ENCODE measurements around the gene ZNF101.
A peak's percentile ranks its signal among the peaks of the same experiment; 100 is the strongest.
"Not testable (repeated sequence)": the region's sequence is repeated elsewhere in the genome, so short reads cannot be mapped to it uniquely, and the experiment has no call there.

ZNF101 gene

DNA sequence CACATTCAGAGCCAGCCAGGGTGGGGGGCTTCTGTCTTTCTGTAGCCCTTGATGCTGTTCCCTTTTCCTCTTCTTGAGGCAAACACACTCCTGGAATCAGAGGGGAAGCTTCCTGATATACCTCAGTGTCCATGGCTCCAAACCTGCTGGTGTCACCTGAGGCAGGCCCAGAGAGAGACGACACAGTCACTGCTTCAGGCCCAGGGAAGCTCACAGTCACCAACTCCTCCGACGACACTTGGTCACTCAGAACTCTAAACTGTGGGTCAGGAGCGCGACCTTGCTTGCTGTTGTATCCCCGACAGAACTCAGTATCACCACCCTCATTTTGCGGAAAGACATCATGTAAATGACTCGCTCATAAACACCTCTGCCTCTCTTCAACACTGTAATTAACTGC is 6.3 kb upstream of the ZNF101 start:
- no peak for DNase-seq

DNA sequence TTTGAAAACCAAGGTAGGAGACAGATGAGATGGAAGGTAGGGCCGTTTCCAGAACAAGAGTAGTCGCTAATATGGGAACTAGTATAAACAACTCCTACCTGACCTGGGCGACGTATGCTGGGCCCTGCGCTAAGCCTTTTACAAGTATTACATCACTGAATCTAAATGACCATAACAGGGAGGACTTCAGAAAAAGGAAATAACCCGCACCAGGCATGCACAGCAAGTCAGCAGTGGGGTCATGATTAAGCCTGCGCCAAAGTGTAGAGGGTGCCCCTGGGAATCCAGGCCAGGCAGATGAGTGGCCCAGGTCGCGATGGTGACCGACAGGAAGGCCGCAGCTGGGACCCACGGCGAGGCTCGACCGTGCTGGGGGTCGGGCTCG is 5.8 kb upstream of the ZNF101 start:
- no peak for DNase-seq

DNA sequence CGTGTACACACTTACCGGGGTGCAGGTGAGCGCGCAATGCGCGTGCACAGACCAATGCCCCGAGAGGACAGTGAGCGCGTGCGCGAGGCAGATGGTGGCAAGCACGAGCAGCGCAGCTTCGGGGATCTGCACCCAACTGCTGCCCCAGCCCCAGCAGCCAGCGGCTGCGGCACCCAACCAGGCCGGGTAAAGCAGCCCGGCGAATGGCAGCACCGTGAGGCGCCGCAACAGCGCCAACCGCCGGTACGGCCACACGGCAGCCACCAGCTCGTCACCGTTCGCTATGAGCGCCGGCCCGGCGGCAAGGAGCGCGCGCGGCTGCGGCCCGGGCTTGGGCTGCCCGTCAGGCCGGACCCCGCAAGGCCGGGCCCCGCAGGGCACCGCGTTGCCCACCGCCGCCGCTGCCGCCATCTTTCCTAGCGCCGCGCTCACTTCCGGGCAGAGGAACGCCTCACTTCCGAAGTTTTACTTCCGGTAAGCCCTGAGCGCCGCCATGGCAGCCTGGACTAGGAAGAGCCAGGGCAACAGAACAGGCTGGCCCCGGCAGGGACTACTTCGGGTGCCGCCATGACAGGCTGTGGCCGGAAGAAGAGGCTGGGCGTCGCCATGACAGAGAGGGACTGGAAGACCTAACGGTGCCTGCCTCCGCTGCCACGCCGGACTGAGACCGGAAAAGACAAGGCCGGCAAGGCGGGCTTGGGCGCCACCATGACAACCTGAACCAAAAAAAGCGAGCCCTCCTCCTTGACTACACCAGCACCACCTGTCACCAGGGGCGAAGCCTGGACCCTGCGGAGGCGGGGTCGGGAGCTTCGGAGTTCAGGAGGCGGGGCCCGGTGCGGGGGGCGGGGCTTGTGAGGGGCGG is 5.2 kb upstream of the ZNF101 start, which contains the start of gene ATP13A1:
TSS of gene ATP13A1 (minus strand) at position 421 of the 865 bp plus-strand sequence. CDS start at position 411, 10 bp downstream.
- DNase-seq = peak; percentile 98

DNA sequence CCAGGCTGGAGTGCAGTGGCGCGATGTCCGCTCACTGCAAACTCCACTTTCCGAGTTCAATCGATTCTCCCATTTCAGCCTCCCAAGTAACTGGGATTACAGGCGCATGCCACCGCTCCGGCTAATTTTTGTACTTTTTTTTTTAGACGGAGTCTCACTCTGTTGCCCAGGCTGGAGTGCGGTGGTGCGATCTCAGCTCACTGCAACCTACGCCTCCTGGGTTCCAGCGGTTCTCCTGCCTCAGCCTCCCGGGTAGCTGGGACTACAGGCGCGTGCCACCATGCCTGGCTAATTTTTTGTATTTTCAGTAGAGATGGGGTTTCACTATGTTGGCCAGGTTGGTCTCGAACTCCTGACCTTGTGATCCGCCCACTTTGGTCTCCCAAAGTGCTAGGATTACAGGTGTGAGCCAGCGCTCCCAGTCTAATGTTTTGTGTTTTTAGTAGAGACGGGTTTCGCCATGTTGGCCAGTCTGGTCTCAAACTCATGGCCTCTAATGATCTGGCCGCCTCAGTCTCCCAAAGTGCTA is 3.2 kb upstream of the ZNF101 start:
- DNase-seq = not testable (repeated sequence)

DNA sequence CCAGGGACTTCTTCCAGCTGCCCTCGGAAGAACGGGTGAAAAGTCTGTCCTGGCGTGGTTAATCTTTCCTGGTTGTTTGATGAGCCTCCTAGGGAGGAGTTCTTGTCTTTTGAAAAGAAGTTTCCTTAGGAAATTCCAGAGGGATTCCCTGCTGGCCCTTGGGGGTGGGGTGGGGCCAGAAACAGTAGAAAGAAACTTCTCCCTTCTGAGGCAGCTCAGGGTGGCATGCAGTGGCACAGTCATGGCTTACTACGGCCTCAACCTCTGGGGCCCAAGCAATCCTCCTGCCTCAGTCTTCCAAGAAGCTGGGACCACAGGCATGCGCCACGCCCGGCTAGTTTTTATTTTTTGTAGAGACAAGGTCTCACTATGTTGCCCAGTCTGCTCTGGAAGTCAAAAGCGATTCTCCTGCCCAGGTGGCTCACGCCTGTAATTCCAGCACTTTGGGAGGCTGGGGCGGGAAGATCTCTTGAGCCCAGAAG is 1.5 kb downstream of the ZNF101 start:
- no peak for DNase-seq

DNA sequence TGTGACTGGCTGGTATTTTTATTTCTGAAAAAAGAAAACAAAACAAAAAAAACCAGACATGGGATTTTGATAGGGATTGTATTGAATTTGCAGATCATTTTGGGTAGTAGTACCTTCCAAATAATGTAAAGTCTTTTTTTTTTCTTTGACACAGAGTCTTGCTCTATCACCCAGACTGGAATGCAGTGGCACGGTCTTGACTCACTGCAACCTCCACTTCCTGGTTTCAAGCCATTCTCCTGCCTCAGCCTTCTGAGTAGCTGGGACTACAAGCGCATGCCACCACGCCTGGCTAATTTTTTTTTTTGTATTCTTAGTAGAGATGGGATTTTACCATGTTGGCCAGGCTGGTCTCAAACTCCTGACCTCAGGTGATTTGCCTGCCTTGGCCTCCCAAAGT is 4.2 kb downstream of the ZNF101 start:
- DNase-seq = no peak

DNA sequence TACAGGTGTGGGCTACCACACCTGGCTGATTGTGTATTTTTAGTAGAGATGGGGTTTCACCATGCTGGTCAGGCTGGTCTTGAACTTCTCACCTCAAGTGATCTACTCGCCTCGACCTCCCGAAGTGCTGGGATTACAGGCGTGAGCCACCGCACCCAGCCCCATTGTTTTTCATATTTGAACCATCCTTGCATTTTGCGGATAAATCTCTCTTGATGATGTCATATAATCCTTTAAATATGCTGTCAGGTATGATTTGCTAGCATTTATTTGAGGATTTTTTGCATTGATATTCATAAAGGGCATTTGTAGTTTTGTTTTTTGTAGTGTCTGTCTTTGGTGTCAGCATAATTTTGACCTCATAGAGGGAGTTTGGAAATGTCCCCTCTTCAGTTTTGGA is 5.7 kb downstream of the ZNF101 start:
- no peak for DNase-seq

DNA sequence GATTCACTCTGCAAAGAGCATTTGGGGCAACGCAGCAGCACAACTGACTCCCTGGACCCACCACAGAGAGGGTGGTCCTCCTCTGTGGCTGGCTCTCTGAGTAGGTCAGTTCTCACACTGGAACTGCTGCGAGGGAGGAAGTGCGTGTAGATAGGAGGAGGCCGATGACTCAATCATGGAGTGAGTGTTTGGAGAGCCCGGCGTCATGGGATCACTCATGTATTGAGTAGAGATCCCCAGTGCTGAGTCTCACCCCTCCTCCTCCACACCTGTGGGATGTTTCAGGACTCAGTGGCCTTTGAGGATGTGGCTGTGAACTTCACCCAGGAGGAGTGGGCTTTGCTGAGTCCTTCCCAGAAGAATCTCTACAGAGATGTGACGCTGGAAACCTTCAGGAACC is 8.9 kb downstream of the ZNF101 start:
- DNase-seq = no peak

DNA sequence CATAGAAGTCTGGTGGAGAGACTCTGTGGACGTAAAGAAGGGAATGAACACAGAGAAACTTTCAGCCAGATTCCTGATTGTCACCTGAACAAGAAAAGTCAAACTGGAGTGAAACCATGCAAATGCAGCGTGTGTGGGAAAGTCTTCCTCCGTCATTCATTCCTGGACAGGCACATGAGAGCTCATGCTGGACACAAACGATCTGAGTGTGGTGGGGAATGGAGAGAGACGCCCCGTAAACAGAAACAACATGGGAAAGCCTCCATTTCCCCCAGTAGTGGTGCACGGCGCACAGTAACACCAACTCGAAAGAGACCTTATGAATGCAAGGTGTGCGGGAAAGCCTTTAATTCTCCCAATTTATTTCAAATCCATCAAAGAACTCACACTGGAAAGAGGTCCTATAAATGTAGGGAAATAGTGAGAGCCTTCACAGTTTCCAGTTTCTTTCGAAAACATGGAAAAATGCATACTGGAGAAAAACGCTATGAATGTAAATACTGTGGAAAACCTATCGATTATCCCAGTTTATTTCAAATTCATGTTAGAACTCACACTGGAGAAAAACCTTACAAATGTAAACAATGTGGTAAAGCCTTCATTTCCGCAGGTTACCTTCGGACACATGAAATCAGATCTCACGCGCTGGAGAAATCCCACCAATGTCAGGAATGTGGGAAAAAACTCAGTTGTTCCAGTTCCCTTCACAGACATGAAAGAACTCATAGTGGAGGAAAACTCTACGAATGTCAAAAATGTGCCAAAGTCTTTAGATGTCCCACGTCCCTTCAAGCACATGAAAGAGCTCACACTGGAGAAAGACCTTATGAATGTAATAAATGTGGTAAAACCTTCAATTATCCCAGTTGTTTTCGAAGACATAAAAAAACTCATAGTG is 10.8 kb downstream of the ZNF101 start:
- no peak for DNase-seq

DNA sequence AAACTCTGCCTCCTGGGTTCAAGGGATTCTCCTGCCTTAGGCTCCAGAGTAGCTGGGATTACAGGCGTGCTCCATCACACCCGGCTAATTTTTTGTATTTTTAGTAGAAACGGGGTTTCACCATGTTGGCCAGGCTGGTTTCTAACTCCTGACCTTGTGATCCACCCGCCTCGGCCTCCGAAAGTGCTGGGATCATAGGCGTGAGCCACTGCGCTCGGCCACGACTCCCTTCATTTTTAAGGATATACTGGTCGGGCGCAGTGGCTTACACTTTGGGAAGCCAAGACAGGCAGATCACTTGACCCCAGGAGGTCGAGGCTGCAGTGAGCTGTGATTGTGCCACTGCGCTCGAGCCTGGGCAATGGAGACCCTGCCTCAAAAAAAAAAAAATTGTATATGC is 17.5 kb downstream of the ZNF101 start:
- not testable (repeated sequence) for DNase-seq

DNA sequence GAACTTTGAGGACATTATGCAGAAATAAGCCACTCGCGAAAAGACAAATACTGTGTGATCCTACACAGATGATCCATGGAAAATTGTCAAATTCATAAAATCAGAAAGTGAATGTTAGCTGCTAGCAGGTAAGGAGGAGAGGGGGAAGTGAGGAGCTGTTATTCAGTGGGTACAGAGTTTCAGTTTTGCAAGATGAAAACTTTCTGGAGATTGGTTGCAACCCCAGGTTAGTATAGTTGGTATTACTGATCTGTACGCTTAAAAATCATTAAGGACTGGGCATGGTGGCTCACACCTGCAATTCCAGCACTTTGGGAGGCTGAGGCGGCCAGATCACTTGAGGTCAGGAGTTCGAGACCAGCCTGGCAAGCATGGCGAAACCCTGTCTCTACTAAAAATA is 17.9 kb downstream of the ZNF101 start:
- DNase-seq = no peak

DNA sequence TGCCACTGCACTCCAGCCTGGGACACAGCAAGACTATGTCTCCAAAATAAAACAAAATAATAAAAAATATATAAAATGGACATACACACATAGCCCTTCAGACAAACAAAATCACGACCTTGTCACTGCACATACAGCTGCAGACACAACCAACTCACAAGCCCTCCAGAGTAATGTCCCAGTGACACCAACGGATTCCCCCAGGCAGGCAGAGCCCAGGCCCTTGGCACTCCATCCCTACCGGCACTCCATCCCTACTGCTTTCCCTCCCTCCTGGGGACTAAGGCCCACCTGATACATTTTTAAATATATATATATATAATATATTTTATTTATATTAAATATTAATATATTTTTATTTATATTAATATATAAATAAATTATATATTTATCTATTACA is 18.5 kb downstream of the ZNF101 start:
- DNase-seq = no peak

DNA sequence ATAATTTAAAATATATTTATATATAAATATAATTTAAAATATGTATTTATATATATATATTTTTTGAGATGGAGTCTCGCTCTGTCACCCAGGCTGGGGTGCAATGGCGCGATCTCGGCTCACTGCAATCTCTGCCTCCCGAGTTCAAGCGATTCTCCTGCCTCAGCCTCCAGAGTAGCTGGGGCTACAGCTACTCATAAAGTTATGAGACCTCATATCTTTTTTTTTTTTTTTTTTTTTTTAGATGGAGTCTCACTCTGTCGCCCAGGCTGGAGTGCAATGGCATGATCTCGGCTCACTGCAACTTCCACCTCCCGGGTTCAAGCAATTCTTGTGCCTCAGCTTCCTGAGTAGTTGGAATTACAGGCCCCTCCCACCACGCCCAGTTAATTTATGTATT is 20.4 kb downstream of the ZNF101 start:
- DNase-seq = not testable (repeated sequence)

DNA sequence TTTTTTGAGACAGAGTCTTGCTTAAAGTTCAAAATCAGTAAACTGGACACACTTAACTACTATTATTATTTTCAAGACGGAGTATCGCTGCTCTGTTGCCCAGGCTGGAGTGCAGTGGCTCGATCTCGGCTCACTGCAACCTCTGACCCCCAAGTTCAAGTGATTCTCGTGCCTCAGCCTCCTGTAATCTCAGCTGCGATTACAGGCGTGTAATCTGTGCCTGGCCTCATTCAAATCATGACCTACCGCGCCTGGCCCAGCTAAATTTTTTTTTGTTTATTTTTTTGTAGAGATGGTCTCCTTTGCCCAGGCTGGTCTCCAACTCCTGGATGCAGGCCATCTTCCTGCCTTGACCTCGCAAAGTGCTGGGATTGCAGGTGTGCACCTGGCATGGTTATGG is 23.0 kb downstream of the ZNF101 start:
- no peak for DNase-seq

DNA sequence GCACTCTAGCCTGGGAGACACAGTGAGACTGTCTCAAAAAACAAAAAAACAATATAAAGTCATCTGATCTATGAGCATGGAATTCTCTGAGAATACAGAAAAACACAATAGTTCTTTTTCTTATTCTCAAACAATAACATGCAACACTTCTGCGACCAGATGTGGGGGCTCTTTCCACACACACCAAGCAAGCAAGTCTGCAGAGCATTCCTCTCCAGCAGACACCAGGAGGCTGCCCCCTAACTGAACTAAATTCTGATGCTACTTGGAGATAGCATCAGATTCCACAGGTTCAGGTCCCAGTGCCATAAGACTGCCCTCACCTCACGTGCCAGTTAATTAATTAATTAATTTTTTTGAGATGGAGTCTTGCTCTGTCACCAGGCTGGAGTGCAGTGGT is 27.7 kb downstream of the ZNF101 start:
- DNase-seq = no peak

DNA sequence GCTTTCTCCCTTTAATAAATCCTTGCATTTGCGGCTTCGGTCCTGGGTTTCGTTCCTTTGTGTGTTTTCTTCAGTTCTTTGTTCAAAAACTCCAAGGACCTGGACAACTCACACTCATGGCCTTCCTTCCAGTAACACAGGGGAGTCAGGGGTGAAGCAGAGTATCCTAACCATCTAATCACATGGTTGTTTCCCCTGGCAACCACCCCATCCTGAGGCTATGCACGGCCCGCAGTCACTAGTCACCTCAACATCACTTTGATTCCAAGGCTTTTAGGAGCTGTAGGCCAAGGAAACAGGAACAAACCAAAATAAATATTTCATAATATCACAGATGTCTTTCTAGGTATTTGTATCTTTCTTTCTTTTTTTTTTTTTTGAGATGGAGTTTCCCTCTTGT is 28.9 kb downstream of the ZNF101 start:
- DNase-seq = no peak

DNA sequence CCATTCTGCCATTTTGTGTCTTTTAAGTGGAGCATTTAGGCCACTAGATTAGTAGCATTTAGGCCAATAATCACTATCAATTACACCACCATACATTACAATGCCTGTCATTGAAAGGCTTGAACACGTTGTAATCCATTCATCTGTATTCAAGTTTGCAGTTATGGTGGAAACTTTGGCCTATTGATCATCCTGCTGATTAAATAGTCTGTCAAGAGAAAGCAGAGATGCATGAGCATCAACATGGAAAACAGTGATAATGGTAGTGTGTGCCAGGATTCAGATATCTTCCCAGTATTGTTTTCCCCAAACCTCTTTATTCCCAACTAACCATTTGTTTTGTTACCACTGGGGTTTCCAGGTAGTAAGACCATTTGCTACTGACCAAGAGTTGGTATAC is 31.9 kb downstream of the ZNF101 start:
- DNase-seq = not testable (repeated sequence)

DNA sequence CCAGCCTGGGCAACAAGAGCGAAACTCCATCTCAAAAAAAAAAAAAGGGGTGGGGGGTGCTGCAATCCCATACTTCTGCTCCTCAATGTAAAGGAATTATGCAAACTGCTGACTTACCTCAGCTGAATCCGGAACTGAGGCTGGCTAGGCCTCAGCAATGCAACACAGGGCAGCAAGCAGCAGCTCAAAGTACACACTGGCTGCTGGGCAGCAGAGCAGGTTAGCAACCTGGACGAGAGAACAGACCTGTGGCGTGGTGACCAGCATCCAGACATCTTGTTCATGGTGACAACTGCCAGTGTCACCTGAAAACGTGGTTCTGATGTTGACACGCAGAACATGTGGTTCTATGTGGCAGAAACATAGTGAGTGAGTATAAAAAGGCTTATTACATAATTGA is 36.2 kb downstream of the ZNF101 start:
- DNase-seq = no peak

DNA sequence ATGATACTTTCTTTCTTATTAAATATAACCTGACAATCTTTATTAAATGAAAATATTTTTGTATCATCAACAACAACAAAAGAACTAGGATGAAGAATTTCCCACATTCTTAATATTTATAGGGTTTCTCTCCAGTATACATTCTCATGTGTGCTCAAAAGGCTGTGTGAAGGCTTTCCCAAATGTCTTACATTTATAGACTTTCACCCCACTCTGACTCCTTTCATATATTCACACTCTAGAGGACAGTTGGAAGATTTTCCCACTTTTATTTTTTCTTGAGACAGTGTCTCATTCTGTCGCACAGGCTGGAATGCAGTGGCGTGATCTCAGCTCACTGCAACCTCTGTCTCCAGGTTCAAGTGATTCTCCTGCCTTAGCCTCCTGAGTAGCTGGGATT is 41.9 kb downstream of the ZNF101 start:
- DNase-seq = no peak

DNA sequence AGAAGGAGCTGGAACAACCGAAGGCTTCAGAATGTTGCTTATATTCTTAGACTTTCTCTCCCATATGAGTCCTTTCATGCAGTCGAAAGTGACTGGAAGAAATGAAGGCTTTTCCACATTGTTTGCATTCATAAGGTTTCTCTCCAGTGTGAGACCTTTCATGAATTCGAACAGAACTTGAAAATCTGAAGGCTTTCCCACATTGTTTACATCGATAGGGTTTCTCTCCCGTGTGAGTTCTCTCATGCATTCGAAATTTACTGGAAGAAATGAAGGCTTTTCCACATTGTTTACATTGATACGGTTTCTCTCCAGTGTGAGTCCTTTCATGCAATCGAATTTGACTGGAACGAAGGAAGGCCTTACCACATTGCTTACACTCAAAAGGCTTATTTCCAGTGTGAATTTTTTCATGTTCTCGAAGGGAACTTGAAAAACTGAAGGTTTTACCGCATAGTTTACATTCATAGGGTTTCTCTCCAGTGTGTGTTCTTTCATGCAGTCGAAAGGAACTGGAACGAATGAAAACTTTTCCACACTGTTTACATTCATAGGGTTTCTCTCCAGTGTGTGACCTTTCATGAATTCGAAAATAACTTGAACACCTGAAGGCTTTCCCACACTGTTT is 42.8 kb downstream of the ZNF101 start:
- no peak for DNase-seq

DNA sequence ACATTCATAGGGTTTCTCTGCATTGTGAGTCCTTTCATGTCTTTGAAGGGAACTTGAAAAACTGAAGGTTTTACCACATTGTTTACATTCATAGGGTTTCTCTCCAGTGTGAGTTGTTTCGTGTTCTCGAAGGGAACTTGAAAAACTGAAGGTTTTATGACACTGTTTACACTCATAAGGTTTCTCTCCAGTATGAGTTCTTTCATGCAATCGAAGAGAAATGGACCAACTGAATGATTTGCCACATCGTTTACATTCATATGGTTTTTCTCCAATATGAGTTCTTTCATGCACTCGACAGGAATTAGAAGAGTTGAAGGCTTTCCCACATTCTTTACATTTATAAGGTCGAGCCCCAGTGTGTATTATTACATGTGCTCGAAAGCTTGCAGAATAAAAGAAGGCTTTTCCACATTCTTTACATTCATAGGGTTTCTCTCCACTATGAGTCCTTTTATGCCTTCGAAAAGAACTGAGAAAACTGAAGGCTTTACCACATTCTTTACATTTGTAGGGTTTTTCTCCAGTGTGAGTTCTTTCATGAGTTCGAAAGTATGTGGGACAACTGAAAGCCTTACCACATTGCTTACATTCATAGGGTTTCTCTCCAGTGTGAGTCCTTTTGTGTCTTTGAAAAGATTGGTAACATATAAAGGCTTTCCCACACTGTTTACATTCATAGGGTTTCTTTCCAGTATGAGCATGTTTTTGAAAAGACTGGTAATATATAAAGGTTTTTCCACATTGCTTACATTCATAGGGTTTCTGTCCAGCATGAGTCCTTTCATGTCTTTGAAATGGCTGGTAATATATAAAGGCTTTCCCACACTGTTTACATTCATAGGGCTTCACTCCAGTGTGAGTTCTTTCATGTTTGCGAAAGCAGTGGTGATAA is 43.5 kb downstream of the ZNF101 start:
- DNase-seq = no peak

DNA sequence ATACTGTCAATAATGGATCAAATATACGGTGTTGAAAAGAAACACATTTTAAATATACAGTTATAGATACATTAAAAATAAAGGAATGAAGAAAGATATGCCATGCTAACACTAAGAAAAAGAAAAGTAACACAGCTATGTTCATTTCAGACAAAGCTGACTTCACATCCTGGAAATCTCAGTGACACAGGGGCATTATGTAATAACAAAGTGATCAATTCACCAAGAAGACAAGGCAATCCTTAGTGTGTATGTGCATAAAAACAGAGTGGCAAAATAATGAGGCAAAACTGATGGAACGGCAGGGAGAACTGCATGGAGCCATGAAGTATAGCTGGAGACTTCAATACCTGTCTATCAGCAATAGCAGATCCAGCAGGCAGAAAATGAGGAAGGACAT is 51.2 kb downstream of the ZNF101 start:
- DNase-seq = no peak
